ENCODE measurements around the gene TSSC4. TPM values are rescaled to one million over a fixed set of nuclear protein-coding genes. Genes with fewer than 3 reads are reported as not detected.

The TSSC4 gene
- polyA plus RNA-seq, 3 donors = 40.1 to 55.8 (median 49.4) TPM

DNA sequence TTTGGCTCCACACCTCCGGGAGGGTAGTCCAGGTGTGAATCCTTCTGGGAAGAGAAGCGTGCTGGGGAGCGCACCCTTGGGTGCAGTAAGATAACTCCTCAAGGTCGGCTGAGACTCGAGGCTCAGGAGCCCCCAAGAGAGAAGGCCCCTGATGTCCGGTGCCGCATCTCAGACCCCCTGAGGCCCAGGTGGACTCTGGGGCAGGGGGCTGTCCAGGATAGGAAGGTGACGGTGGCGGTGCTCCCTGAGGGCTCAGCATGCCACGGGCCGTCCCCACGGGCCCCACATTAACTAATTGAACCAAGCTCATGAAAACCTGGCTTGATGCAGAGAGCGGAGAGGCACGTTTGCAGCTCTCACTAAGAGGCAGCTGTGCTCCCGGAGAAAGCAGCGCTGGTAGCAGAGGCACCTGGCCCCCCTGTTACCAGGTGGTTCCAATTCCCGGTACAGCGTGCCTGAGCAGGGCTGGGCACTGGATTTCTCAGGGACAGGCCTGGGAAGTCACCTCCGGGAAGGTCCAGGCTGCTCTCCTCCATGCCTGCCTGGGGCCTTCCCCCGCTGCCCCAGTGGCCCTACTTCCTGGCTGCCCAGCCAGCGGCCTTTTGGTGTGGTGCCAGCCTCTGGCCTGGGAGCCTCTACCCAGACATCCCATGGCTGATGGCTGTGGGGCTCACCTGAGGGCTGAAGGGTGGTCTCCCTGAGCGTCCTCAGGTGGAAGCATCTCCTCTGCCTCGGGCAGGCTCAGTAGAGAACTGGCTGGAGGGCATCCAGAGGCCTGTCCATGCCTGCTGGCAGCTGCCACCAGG is 45.4 kb downstream of the TSSC4 start:
- no peak for DNase-seq

DNA sequence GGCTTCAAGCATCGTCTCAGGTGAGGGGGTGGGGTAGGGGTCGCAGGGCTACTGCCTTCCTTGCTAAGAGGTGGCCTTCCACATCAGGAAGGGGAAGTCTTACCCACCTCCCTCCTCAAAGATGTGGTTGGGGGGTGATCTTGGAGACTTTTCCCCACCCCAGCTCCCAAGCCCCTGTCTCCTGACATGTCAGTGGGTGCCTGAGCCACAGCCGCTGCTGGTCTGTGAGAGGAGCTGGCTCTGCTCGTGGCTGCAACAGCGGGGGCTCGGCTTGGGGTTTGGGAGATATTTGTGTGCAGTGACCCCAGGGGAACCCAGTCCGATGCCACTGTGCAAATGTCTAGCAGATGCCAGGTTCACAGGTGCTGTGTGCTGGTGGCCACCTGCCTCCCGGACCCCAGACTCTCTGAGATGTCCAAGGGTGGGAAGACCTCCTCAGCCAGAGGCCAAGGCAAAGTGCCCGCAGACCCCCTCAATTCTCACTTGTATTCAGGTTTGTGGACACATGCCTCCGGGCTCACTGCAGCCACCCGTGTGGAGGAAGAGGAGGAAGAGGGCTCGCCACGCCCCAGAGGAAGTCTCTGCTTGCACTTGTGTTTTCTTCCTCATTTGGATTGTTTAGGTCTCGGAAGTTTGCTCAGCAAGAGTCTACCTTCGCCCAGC is 46.2 kb downstream of the TSSC4 start:
- no peak for DNase-seq

DNA sequence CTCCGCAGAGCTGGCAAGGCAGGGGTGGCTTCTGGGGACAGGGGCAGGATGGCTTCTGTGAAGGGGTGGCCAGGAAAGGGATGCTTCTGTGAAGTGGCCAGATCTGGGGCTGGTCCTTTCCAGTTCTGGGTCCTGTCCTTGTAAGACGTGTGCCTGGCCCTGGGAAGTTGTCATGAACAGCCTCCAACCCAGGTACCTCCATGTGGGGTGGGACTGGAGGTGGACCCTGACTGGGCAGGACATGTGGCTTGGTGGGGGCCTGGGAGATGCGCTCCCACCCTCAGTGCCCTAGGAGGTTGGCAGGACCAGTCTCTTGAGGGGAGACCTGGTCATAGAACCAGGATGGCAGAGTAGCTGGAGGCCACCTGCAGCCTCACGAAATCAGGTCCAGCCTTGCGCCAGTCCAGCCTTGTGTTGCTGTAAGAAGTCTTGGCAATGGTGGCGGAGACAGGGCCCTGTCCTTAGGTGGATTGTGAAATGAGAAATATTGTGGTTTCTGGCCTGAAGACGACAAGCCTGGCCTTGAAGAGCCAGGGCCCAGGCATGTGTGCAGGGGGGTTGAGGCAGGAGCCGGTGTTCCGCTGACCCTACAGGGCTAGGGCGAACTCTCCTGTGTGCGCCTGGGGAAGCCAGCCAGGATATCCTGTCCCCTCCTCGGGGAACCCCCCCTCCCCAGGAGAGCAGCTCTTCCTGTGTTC is 46.9 kb downstream of the TSSC4 start:
- no peak for DNase-seq

DNA sequence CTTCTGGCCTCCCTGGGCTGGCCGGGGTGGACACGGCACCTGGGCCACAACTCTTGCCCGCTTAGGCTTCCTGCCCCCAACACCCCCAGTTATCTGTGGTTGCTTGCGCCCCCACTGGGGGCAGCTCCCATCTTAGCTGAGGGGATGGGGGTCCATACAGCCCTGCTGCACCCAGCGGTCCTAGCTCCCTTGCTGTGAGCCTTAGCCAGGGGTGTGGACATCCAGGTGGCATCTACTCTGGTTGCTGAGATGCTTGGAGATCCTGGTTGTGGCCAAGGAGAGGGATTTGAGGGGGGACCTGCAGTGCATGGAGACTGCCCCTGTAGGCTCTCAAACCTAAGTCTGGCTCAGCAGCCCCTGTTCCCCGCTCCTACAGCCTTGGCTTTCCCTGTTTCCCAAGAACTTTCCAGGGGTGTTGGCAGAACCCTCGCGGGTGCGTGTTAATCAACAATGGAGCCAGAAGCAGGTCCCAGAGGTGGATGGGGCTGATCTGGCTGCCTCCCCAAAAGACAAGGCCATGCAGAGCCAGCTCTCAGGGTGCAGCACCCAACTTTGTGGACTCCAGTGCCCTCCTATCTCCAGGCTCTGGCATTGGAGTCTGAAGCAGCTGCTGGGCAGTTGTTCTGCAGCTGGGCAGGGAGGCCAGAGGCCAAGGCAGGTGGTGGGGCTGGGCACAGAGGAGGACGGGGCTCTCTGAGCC is 47.6 kb downstream of the TSSC4 start:
- no peak for DNase-seq

DNA sequence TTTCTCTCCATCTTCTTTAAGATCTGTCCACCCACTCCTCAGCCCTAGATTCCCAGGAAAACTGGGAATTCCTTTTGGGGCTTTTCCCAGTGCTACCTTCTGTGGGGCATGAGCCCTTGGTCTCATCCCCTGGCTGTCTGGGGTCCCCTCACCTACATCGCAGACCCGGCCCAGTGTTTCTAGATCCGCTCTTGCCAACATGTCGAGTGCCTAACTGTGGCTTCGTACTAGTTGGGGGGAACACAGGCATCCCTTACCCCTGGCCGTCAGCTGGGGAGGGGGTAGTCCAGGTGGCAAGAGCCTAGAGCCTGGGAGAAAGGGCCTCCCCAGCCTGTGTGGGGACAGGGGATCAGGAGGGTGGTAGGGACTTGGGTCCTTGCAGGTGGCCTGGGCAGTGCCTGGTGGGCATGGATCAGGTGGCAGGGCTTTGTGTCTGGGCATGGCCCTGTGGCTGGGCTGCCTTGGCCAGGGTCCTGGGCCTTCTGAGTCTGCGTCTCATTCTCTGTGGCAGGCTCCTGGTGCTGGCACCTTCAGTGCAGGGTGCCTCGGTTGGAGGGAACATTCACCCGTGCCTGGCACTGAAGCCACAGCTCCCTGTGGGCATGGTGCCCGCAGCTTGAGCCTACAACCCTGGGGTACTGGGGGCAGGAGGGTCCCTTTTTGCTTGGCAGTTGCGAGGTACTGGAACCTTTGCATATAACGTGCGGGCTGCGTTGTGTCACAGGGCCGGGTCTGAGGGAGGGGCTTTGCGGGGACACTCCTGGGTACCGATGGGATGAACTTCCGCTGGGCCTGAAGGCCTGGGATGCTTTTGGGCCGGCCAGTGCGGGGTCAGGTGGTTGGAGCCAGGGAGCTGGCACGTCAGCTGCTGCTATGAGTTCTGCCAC is 48.4 kb downstream of the TSSC4 start:
- DNase-seq = no peak

DNA sequence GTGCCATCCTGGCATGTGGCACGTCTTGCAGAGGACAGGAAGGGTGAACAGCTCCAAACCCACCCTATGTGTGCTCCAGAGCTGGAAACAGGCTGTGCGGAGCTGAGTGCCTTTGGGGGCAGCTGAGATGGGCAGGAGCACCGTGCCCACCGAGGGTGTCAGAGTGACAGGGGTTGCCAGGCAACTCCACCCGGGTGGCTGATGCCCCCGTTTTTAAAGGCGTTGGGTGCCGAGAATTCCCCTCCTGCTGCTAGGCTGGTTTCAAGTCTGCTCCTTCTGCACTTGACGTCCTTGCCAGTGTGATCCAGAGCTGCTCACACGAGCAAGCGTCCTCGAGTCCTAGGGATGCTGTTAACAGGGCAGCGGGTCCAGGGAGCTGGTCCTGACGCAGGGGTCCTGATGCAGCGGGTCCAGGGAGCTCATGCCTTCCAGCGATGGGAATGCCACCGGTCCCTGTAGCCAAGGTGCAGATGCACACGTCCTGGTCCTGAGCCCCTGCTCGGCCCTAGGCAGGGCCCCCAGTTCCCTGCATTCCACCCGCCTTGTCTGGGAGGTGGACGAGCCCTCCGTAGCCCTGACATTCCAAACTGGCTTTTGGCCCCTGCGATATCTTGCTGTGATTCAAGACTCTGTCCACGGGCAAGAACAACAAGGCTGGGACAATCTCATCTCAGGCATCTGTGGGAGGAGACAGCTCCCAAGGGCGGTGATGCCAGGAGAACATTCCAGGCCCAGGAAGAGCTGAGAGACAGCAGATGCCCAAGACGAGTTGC is 49.2 kb downstream of the TSSC4 start:
- no peak for DNase-seq

DNA sequence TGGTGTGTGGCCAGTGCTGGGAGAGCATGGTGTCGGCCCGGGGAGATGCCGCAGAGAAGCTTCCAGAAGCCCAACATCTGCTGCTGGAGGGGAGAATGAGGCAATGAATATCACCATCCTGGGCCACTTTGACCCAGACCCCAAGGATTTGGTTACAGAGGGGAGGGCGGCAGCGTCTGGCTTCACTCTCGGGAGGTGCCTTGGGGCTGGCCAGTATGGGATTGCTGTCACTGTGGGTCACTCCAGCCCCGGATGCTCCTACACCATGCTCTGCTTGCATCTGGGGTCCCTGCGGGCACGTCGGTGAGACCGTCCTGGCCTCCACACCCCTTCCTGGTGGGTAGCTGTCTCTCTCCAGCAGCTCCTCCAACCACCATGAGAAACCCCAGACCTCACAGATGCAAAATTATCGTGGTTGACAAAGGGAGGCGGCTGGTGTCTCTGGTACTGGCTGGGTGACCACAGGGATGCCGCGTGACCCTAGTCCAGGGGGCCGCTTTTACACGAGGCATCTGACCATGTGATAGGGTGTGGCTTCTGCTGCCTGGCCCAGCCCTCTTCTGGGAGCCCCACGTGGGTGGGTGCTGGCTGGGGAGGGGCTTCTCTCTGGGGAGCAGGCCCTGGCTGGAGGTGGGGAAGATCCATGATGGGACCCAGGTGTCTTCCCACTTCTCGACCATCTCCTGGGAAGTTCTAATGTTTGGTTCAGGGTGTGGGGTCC is 49.9 kb downstream of the TSSC4 start:
- DNase-seq = no peak

DNA sequence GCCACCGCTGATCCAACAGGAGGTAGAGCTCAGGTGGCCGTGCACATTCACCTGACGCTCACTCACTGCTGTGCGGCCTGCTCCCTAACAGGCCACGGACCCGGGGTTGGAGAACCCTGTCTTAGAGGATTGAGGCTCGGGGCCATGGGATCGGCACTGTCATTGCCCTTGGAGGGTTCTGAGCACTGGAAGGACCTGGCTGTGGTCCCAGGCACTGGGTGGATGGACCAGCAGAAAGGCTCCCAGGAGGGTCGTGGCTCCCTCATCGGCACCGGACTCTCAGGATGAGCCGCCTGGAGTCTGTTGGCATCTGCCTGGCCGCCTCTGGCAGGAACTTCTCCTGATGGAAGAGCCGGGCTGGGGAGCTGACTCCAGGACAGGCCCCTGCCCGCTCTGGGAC is 50.8 kb downstream of the TSSC4 start:
- DNase-seq = no peak

DNA sequence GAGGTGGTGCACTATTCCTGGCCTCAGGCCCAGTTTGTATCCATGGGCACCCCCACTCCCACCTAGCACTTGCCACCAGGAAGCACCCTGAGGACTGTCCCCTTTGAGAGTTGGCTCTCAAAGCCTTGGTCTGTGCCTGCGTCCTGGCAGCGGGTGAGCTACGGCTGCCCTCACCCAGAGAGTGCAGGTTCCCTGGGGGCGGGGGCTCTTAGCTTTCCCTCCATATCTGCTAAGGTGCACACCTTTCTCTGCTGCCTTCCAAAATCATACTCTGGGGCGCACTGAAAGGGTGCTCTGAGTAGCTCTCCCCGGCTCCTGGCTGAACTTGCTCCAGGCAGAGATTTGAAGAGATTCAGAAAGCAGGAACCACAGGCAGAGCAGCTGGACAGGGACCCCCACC is 51.4 kb downstream of the TSSC4 start:
- DNase-seq = no peak

DNA sequence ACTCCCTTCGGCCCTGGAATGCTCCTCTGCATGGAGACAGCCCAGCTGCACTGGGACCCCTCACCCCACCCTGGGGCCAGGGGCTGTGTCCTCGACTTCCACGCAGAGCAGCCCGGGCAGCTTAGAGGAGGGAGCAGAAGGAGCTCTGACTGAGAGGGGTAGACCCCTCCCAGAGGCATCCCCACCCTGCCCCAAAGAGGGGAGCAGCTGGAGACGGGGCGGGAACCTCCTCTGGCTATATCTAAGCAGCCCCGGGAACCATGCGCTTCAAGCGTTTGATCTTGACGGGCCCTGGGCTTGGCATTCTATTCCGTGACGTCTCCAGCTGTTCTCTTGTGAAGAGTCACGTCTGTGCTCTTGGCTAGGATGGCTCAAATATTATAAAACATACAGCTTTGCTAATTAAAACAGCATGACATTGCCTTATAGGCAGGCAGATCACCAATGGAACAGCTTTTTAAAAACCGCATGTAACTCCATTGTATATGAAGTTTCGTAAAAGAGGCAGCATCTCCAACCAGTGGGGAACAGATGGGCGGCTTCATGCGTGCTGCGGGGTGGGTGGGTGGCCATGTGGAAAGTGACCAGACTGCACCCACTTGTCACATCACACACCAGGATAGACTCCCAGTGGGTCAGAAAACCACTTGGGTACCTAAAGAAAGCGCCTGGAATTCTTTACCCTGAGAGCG is 51.9 kb downstream of the TSSC4 start:
- peak; percentile 66 for DNase-seq

DNA sequence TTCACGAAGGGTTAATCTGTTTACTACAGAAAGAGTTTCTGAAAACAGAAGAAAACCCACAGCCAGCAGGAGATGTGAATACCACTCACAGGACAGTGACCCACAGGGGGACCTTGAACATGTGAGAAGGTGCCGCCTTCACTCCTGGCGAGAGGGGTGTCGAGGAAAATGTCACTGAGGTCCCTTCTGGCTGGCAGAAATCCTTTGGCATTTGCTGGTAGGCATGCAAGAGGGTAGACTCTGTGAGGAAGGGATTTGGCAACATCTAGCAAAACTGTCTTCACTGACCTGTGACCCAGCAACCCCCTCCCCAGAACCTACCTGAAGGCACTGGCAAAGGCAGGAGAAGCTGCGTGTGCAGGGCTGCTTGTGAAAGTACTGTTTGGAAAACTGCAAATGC is 52.9 kb downstream of the TSSC4 start:
- DNase-seq = no peak

Other genes with a start within 250 kb of the TSSC4 start
- not detected for gene INS, start 239.5 kb upstream of the TSSC4 start, polyA plus RNA-seq (ENCODE audit: insufficient read length in 3 of 3)
- gene TH, start 228.9 kb upstream of the TSSC4 start, polyA plus RNA-seq (ENCODE audit: insufficient read length in 3 of 3) = 1 to 10 TPM; 1.5 to 1.7 (median 1.6) TPM
- gene ASCL2, start 130.2 kb upstream of the TSSC4 start, polyA plus RNA-seq (ENCODE audit: insufficient read length in 3 of 3) = 1 to 10 TPM; 3.1 to 4.7 (median 3.8) TPM
- under 1 TPM; 0.75 to 0.99 (median 0.91) TPM for gene C11orf21, start 98.8 kb upstream of the TSSC4 start, polyA plus RNA-seq (ENCODE audit: insufficient read length in 3 of 3)
- gene TSPAN32, start 98.7 kb upstream of the TSSC4 start, polyA plus RNA-seq (ENCODE audit: insufficient read length in 3 of 3) = 1 to 10 TPM; 1.7 to 2.8 (median 1.9) TPM
- gene CD81, start 23.4 kb upstream of the TSSC4 start, polyA plus RNA-seq (ENCODE audit: insufficient read length in 3 of 3) = 100 to 1,000 TPM; 534 to 608 (median 573) TPM
- gene TRPM5, start 43.8 kb downstream of the TSSC4 start, polyA plus RNA-seq (ENCODE audit: insufficient read length in 3 of 3) = 1 to 10 TPM; 3.6 to 4.0 (median 3.8) TPM
- gene KCNQ1, start 44.3 kb downstream of the TSSC4 start, polyA plus RNA-seq (ENCODE audit: insufficient read length in 3 of 3) = 10 to 100 TPM; 11.5 to 13.4 (median 12.7) TPM

Data from renal pelvis (tissue), 4 donors.